PC-3 (cell line): ENCODE data around the gene MATN1.

Experiments used
- EZH2 ChIP-seq: fragments of 300-600 bp; sonication (generic); IDR thresholded peaks from one replicate; pipeline ENCODE4 v1.6.1; 2017; ENCODE audit warnings: antibody characterized with exemption, mild to moderate bottlenecking, low read length; ENCODE audit not compliant: unreplicated experiment
- TF ChIP-seq, protein P1 (sequence below): fragments of 300-600 bp; sonication (generic); conservative IDR thresholded peaks from 2 replicates; pipeline ENCODE4 v1.5.1; 2017; ENCODE audit warnings: antibody characterized with exemption, low read depth, mild to moderate bottlenecking, low read length

DNA sequence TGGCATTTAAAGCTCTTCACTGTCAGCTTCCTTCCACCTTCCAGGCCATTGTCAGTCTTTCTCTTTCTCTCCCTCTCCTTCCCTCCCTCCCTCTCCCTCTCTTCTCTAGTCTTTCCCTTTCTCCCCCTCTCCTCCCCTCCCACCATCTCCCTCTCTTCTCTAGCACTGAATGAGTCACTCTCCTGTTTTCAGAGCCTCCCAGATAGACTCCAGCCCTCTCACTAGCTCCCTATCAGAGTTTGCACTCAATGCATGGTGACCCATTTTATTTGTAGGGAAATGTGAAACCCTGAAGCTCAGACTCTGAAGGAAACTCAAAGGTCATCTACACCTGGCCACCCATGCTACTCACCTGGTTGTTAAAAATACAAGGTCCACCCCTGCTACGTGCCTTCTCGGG, 4.4 kb upstream of the MATN1 start:
- TF ChIP-seq, protein P1, sequence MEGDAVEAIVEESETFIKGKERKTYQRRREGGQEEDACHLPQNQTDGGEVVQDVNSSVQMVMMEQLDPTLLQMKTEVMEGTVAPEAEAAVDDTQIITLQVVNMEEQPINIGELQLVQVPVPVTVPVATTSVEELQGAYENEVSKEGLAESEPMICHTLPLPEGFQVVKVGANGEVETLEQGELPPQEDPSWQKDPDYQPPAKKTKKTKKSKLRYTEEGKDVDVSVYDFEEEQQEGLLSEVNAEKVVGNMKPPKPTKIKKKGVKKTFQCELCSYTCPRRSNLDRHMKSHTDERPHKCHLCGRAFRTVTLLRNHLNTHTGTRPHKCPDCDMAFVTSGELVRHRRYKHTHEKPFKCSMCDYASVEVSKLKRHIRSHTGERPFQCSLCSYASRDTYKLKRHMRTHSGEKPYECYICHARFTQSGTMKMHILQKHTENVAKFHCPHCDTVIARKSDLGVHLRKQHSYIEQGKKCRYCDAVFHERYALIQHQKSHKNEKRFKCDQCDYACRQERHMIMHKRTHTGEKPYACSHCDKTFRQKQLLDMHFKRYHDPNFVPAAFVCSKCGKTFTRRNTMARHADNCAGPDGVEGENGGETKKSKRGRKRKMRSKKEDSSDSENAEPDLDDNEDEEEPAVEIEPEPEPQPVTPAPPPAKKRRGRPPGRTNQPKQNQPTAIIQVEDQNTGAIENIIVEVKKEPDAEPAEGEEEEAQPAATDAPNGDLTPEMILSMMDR: no peak
- no peak for TF ChIP-seq EZH2
